Measurements from ENCODE around the gene TRIO.

DNA sequence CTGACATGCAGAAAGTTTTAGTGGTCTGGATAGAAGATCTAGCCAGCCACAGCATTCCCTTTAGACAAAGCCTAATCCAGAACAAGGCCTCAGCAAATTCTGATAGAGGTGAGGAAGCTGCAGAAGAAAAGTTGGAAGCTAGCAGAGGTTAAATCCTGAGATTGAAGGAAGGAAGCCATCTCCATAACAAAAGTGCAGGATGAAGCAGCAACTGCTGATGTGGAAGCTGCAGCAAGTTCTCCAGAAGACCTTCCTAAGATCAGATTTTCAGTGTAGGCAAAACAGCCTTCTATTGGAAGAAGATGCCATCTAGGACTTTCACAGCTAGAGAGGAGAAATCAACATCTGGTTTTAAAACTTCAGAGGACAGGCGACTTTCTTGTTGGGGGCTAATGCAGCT lies 77.5 kb downstream of the TRIO start:
- TF ChIP-seq ZNF274 (IDR thresholded peaks at IDR 0.05; ENCODE audit: low read depth, low read length) (no peak), YY1 (IDR thresholded peaks at IDR 0.05; ENCODE audit: insufficient read depth, insufficient read length) (no peak), SUZ12 (IDR thresholded peaks at IDR 0.05; ENCODE audit: extremely low read depth, insufficient read depth, insufficient read length) (no peak)
